Measurements from ENCODE around the gene ORAI2. TPM values are rescaled to one million over a fixed set of nuclear protein-coding genes. Genes with fewer than 3 reads are reported as not detected.
"Not testable (repeated sequence)": the region's sequence is repeated elsewhere in the genome, so short reads cannot be mapped to it uniquely, and the experiment has no call there.

Gene ORAI2
- total and polyA plus RNA-seq, 3 experiments from 2014 or later: 47.7 to 68.9 (median 66.9) TPM

DNA sequence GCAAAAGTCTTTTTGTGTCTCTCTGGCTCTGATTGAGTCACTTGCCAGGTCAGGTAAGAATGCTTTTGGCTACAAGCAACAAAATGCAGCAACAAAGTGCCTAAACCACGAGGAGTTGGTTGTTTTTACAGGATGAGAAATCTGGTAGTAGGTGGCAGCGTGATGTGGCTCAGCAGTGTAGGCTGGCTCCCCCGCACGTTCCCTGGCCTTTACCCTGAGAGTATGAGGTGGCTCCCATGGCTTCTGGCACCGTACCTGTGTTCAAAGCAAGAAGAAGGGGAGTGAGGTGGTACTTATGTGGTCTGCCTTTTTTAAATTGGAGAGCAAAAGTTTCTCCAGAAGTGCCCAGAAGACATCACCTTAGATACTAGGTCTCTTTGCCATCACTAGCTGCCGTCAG, 25.5 kb upstream of the ORAI2 start:
- H3K27me3 ChIP-seq (ENCODE audit: insufficient read depth, low read length, poor library complexity, severe bottlenecking): no peaks in the 10 kb centered on the region
- Mint-ChIP-seq H3K36me3 (peaks cover 27 to 89% (median 35%) of the 10 kb centered on the region in 3 donors), H3K27ac (peak overlapping the region in 3 of 8 donors; percentile 43 to 52 (median 52)), H3K27me3 (no peaks in the 10 kb centered on the region), H3K4me3 (no peak overlapping the region), H3K4me1 (peaks cover 9 to 16% (median 14%) of the 10 kb centered on the region in 3 donors), H3K9me3 (no peaks in the 10 kb centered on the region)
- peaks cover 15% of the 10 kb centered on the region for H3K4me1 ChIP-seq (ENCODE audit: insufficient read depth, low read length)
- peaks cover 45% of the 10 kb centered on the region for H3K36me3 ChIP-seq (ENCODE audit: insufficient read depth, low read length)
- ChIA-PET CTCF (interaction anchor here (1.1 to 1.3 kb wide), 2 partner anchors 42 to 53 kb away, joined by 3 to 4 read pairs; no protein-coding TSS in a partner anchor), POLR2A (no interaction called here)
- H3K4me3 ChIP-seq (ENCODE audit: low read length): no peak overlapping the region
- no peak for DNase-seq
- no peaks in the 10 kb centered on the region for H3K9me3 ChIP-seq (ENCODE audit: low read length)
- H3K27ac ChIP-seq (ENCODE audit: low read depth, low read length): no peak overlapping the region

DNA sequence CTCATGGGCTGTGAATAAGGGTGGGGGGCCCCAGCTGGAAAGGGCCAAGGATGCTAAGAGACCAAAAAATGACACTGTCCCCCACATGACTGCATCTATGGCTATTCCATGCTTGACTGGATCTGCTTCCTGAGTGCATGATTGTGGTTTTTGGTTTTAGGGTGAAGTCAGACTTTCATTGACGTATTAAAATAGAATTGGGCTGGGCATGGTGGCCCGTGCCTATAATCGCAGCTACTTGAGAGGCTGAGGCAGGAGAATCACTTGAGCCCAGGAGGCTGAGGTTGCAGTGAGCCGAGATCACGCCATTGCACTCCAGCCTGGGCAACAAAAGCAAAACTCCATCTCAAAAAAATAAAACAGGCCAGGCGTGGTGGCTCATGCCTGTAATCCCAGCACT, 24.8 kb upstream of the ORAI2 start:
- H3K4me3 ChIP-seq (ENCODE audit: low read length); DNase-seq; H3K27me3 Mint-ChIP-seq; H3K9me3 Mint-ChIP-seq; H3K4me3 Mint-ChIP-seq; H3K9me3 ChIP-seq (ENCODE audit: low read length); H3K27ac ChIP-seq (ENCODE audit: low read depth, low read length); H3K27me3 ChIP-seq (ENCODE audit: insufficient read depth, low read length, poor library complexity, severe bottlenecking); POLR2A ChIA-PET: not testable (repeated sequence)
- H3K36me3 Mint-ChIP-seq: peaks cover 27 to 87% (median 30%) of the 10 kb centered on the region in 3 donors
- H3K27ac Mint-ChIP-seq: peak overlapping the region in 3 of 8 donors; percentile 43 to 52 (median 52)
- H3K4me1 ChIP-seq (ENCODE audit: insufficient read depth, low read length): peaks cover 16% of the 10 kb centered on the region
- CTCF ChIA-PET: interaction anchor here (5.2 kb wide), 1 partner anchor 42 kb away, joined by 29 read pairs; no protein-coding TSS in a partner anchor
- peaks cover 12 to 19% (median 18%) of the 10 kb centered on the region in 3 donors for H3K4me1 Mint-ChIP-seq
- H3K36me3 ChIP-seq (ENCODE audit: insufficient read depth, low read length): peaks cover 40% of the 10 kb centered on the region

DNA sequence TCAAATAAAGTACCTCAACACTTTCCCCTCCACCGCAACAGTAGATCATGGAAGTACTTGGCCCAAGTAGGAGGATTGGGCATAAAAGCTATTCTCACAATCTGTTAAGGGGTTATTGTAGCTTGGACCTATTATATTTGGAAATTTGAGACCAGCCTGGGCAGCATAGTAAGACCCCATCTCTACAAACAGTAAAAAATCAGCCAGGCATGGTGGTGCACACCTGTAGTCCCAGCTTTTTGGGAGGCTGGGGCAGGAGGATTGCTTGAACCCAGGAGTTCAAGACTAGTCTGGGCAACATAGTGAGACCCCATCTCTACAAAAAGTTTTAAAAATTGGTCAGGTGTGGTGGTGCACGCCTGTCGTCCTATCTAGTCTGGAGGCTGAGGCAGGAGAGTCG, 24.0 kb upstream of the ORAI2 start:
- peak overlapping the region in 4 of 8 donors; percentile 13 to 76 (median 62) for H3K27ac Mint-ChIP-seq
- Histone ChIP-seq H3K27me3 (ENCODE audit: insufficient read depth, low read length, poor library complexity, severe bottlenecking) (no peaks in the 10 kb centered on the region), H3K4me1 (ENCODE audit: insufficient read depth, low read length) (peaks cover 15% of the 10 kb centered on the region), H3K9me3 (ENCODE audit: low read length) (no peaks in the 10 kb centered on the region), H3K27ac (ENCODE audit: low read depth, low read length) (no peak overlapping the region), H3K4me3 (ENCODE audit: low read length) (no peak overlapping the region), H3K36me3 (ENCODE audit: insufficient read depth, low read length) (peaks cover 32% of the 10 kb centered on the region)
- H3K27me3 Mint-ChIP-seq: no peaks in the 10 kb centered on the region
- no peak for DNase-seq
- H3K4me3 Mint-ChIP-seq: no peak overlapping the region
- H3K36me3 Mint-ChIP-seq: peaks cover 27 to 82% (median 30%) of the 10 kb centered on the region in 3 donors
- POLR2A ChIA-PET: interaction anchor here (1.7 kb wide), 1 partner anchor 23 kb away, joined by 4 read pairs; no protein-coding TSS in a partner anchor
- no peaks in the 10 kb centered on the region for H3K9me3 Mint-ChIP-seq
- CTCF ChIA-PET: interaction anchor here (5.2 kb wide), 1 partner anchor 41 kb away, joined by 29 read pairs; no protein-coding TSS in a partner anchor
- peaks cover 10 to 21% (median 15%) of the 10 kb centered on the region in 3 donors for H3K4me1 Mint-ChIP-seq

DNA sequence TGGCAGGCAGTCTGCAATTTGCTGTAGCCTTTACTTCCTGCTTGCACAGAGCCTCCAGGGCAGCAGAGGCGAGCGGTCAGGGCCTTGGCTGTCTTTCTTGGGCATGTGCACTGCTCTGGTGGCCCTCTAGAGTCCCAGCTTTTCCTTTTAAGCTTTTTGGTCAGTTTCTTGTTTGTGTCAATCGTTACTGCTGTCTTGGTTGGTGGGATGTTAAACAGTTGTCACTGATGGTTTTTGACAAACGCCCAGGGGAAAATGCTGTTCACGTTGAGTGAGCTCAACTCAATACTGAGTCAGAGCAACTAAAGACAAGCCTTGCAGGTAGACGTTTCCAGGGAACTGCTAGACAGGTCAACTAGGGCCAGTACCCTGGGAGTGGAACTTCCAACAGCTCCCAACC, 23.3 kb upstream of the ORAI2 start:
- Histone ChIP-seq H3K27me3 (ENCODE audit: insufficient read depth, low read length, poor library complexity, severe bottlenecking) (no peaks in the 10 kb centered on the region), H3K4me1 (ENCODE audit: insufficient read depth, low read length) (peaks cover 16% of the 10 kb centered on the region), H3K9me3 (ENCODE audit: low read length) (no peaks in the 10 kb centered on the region), H3K27ac (ENCODE audit: low read depth, low read length) (no peak overlapping the region), H3K4me3 (ENCODE audit: low read length) (no peak overlapping the region), H3K36me3 (ENCODE audit: insufficient read depth, low read length) (peaks cover 26% of the 10 kb centered on the region)
- CTCF ChIA-PET: interaction anchor here (1.1 to 5.2 kb wide), 3 partner anchors 12 to 54 kb away, joined by 3 to 29 read pairs (median 3); no protein-coding TSS in a partner anchor
- peaks cover 10 to 21% (median 17%) of the 10 kb centered on the region in 3 donors for H3K4me1 Mint-ChIP-seq
- H3K27ac Mint-ChIP-seq: peak overlapping the region in 5 of 8 donors; percentile 10 to 63 (median 38)
- no peak overlapping the region for H3K4me3 Mint-ChIP-seq
- peaks cover 27 to 78% (median 30%) of the 10 kb centered on the region in 3 donors for H3K36me3 Mint-ChIP-seq
- POLR2A ChIA-PET: interaction anchor here (1.7 kb wide), 1 partner anchor 22 kb away, joined by 4 read pairs; no protein-coding TSS in a partner anchor
- H3K9me3 Mint-ChIP-seq: no peaks in the 10 kb centered on the region
- no peak for DNase-seq
- H3K27me3 Mint-ChIP-seq: no peaks in the 10 kb centered on the region

DNA sequence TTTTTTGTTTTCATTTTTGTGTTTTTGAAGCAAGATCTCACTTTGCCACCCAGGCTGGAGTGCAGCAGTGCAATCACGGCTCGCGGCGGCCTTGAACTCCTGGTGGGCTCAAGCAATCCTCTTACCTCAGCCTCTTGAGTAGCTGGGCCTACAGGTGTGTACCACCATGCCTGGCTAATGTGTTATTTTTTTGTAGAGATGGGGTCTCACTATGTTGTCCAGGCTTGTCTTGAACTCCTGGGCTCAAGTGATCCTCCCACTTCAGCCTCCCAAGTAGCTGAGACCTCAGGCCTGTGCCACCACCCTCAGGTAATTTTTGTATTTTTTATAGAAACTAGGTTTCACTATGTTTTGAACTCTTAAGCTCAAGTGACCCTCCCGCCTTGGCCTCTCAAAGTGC, 22.5 kb upstream of the ORAI2 start:
- H3K27ac Mint-ChIP-seq: peak overlapping the region in 6 of 8 donors; percentile 29 to 75 (median 42)
- peaks cover 24% of the 10 kb centered on the region for H3K4me1 ChIP-seq (ENCODE audit: insufficient read depth, low read length)
- H3K27ac ChIP-seq (ENCODE audit: low read depth, low read length): no peak overlapping the region
- H3K36me3 ChIP-seq (ENCODE audit: insufficient read depth, low read length): peaks cover 18% of the 10 kb centered on the region
- CTCF ChIA-PET: interaction anchor here (1.1 to 5.2 kb wide), 3 partner anchors 11 to 53 kb away, joined by 3 to 29 read pairs (median 3); no protein-coding TSS in a partner anchor
- H3K27me3 Mint-ChIP-seq: no peaks in the 10 kb centered on the region
- H3K4me3 ChIP-seq (ENCODE audit: low read length): no peak overlapping the region
- H3K4me1 Mint-ChIP-seq: peaks cover 17 to 27% (median 25%) of the 10 kb centered on the region in 3 donors
- no peaks in the 10 kb centered on the region for H3K9me3 Mint-ChIP-seq
- no peaks in the 10 kb centered on the region for H3K27me3 ChIP-seq (ENCODE audit: insufficient read depth, low read length, poor library complexity, severe bottlenecking)
- DNase-seq: no peak
- H3K9me3 ChIP-seq (ENCODE audit: low read length): no peaks in the 10 kb centered on the region
- H3K36me3 Mint-ChIP-seq: peaks cover 27 to 75% (median 30%) of the 10 kb centered on the region in 3 donors
- no peak overlapping the region for H3K4me3 Mint-ChIP-seq
- POLR2A ChIA-PET: interaction anchor here (1.7 kb wide), 1 partner anchor 21 kb away, joined by 4 read pairs; no protein-coding TSS in a partner anchor

DNA sequence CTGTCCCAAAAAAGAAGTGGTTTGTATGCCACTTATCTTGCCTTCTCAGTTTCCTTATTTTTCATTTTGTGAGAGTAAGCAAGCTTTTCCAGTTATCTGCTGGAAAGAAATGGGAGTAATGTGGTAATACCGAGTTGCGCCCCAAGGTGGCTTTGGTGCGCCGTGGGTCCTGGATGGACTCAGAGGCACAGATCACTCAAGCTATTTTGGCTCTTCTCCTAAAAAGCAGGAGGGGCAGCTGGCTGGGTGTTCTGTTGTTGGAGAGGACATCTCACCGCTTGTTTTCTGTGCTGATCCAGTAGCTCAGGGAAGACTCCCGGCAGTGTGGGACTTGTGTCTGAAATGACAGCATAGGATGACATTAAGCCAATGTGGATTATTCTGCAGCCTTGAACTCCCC, 20.8 kb upstream of the ORAI2 start:
- POLR2A ChIA-PET: interaction anchor here (0.9 to 1.5 kb wide), 3 partner anchors 14 to 38 kb away, joined by 4 to 11 read pairs (median 4); partner anchors contain the start of gene ORAI2

DNA sequence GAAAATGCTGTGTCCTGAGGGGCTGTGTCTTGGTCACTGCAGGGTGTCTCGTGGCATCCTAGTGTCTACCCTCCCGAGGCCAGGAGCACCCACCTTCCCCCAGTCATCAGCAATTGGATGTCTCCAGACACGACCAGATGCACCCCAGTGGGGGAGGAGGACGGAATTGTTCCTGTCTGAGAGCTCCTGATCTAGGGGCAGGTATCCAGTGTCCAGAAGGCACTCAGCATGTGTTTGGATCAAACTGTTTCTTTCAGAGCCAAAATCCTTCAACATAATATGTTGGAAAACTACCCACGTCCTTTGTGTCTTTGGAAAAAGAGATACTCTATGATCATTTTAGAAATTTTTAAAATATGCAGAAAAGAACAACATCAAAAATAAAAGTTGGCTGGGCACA, 20.3 kb upstream of the ORAI2 start:
- peaks cover 2% of the 10 kb centered on the region for H3K36me3 ChIP-seq (ENCODE audit: insufficient read depth, low read length)
- Mint-ChIP-seq H3K27ac (peak overlapping the region in 6 of 8 donors; percentile 46 to 83 (median 72)), H3K4me1 (peaks cover 37 to 48% (median 46%) of the 10 kb centered on the region in 3 donors), H3K4me3 (no peak overlapping the region), H3K36me3 (peaks cover 22 to 59% (median 24%) of the 10 kb centered on the region in 3 donors), H3K27me3 (no peaks in the 10 kb centered on the region), H3K9me3 (no peaks in the 10 kb centered on the region)
- ChIA-PET CTCF (interaction anchor here (0.7 to 5.2 kb wide), 10 partner anchors 8 to 54 kb away, joined by 3 to 29 read pairs (median 6); partner anchors contain the start of genes ALKBH4 and ORAI2), POLR2A (interaction anchor here (0.9 to 1.5 kb wide), 3 partner anchors 13 to 37 kb away, joined by 4 to 11 read pairs (median 4); partner anchors contain the start of gene ORAI2)
- H3K4me3 ChIP-seq (ENCODE audit: low read length): no peak overlapping the region
- H3K27ac ChIP-seq (ENCODE audit: low read depth, low read length): no peak overlapping the region
- DNase-seq: no peak
- peaks cover 46% of the 10 kb centered on the region for H3K4me1 ChIP-seq (ENCODE audit: insufficient read depth, low read length)
- no peaks in the 10 kb centered on the region for H3K27me3 ChIP-seq (ENCODE audit: insufficient read depth, low read length, poor library complexity, severe bottlenecking)
- H3K9me3 ChIP-seq (ENCODE audit: low read length): no peaks in the 10 kb centered on the region

More for the DNA sequence above, 20.8 kb upstream of the ORAI2 start:
- no peaks in the 10 kb centered on the region for H3K9me3 Mint-ChIP-seq
- peak overlapping the region in 6 of 8 donors; percentile 34 to 83 (median 74) for H3K27ac Mint-ChIP-seq
- DNase-seq: peak in 2 of 5 donors; percentile 23 to 58
- CTCF ChIA-PET: interaction anchor here (0.7 to 5.2 kb wide), 10 partner anchors 8 to 55 kb away, joined by 3 to 29 read pairs (median 6); partner anchors contain the start of genes ALKBH4 and ORAI2
- peaks cover 34 to 44% (median 41%) of the 10 kb centered on the region in 3 donors for H3K4me1 Mint-ChIP-seq
- Histone ChIP-seq H3K9me3 (ENCODE audit: low read length) (no peaks in the 10 kb centered on the region), H3K4me3 (ENCODE audit: low read length) (no peak overlapping the region), H3K27ac (ENCODE audit: low read depth, low read length) (no peak overlapping the region), H3K27me3 (ENCODE audit: insufficient read depth, low read length, poor library complexity, severe bottlenecking) (no peaks in the 10 kb centered on the region), H3K4me1 (ENCODE audit: insufficient read depth, low read length) (peaks cover 40% of the 10 kb centered on the region), H3K36me3 (ENCODE audit: insufficient read depth, low read length) (peaks cover 8% of the 10 kb centered on the region)
- no peaks in the 10 kb centered on the region for H3K27me3 Mint-ChIP-seq
- H3K36me3 Mint-ChIP-seq: peaks cover 24 to 64% (median 27%) of the 10 kb centered on the region in 3 donors
- H3K4me3 Mint-ChIP-seq: no peak overlapping the region

DNA sequence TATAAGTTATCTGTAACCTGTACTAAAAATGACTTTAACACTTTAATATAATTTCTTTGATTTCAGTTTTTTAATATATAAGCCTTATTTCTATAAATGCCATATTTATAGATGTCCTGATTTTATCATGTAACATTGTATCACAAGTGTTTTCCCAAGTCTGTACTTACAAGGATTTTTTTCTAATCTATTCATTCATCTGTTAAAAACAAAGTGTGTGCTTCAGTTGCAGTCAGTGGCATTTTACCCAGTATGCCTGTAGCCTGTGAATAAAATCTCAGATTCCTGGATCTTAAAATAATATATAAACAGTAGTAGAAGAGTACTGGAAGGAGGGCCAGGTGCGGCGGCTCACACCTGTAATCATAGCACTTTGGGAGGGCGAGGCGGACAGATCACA, 19.8 kb upstream of the ORAI2 start:
- peaks cover 21 to 57% (median 22%) of the 10 kb centered on the region in 3 donors for H3K36me3 Mint-ChIP-seq
- no peaks in the 10 kb centered on the region for H3K27me3 ChIP-seq (ENCODE audit: insufficient read depth, low read length, poor library complexity, severe bottlenecking)
- H3K4me1 Mint-ChIP-seq: peaks cover 40 to 54% (median 51%) of the 10 kb centered on the region in 3 donors
- H3K36me3 ChIP-seq (ENCODE audit: insufficient read depth, low read length): no peaks in the 10 kb centered on the region
- no peaks in the 10 kb centered on the region for H3K27me3 Mint-ChIP-seq
- peak overlapping the region in 5 of 8 donors; percentile 63 to 94 (median 68) for H3K27ac Mint-ChIP-seq
- no peaks in the 10 kb centered on the region for H3K9me3 ChIP-seq (ENCODE audit: low read length)
- no peaks in the 10 kb centered on the region for H3K9me3 Mint-ChIP-seq
- peak overlapping the region in 1 of 7 donors; percentile 5 for H3K4me3 Mint-ChIP-seq
- H3K4me1 ChIP-seq (ENCODE audit: insufficient read depth, low read length): peaks cover 51% of the 10 kb centered on the region
- no peak overlapping the region for H3K27ac ChIP-seq (ENCODE audit: low read depth, low read length)
- ChIA-PET POLR2A (interaction anchor here (1.5 kb wide), 1 partner anchor 19 kb away, joined by 4 read pairs; the partner anchor contains the start of gene ORAI2), CTCF (interaction anchor here (1.0 to 5.2 kb wide), 6 partner anchors 8 to 54 kb away, joined by 4 to 29 read pairs (median 14); partner anchors contain the start of gene ORAI2)
- DNase-seq: no peak
- no peak overlapping the region for H3K4me3 ChIP-seq (ENCODE audit: low read length)

All from CD8-positive, alpha-beta memory T cell (primary cell).